MM.1S (cell line): ENCODE results near the gene ADGRV1.

Experiments
- DNase-seq: peaks from one replicate; pipeline ENCODE4 v3.0.0-alpha.2; 2015
- H2AFZ ChIP-seq: fragments of 300-600 bp; sonication (generic); 2 replicates; pipeline ENCODE4 v1.6.0; 2016; ENCODE audit warnings: antibody characterized with exemption, low read length
- H3F3A ChIP-seq: fragments of 300-600 bp; sonication (generic); 2 replicates; pipeline ENCODE4 v1.6.1; 2016; ENCODE audit warnings: mild to moderate bottlenecking, antibody characterized with exemption, low read length, moderate library complexity, mixed read lengths; ENCODE audit not compliant: insufficient read depth
- H3K27ac ChIP-seq: fragments of 300-600 bp; sonication (generic); 2 replicates; pipeline ENCODE4 v1.5.1; 2016; ENCODE audit warnings: mild to moderate bottlenecking, low read length
- H3K27me3 ChIP-seq: fragments of 300-600 bp; sonication (generic); replicated peaks from 2 replicates; pipeline ENCODE4 v1.6.0; 2016; ENCODE audit warnings: low read length; ENCODE audit not compliant: insufficient read depth
- H3K36me3 ChIP-seq: fragments of 300-600 bp; sonication (generic); replicated peaks from 2 replicates; pipeline ENCODE4 v1.6.1; 2016; ENCODE audit warnings: mild to moderate bottlenecking, low read length, mixed read lengths; ENCODE audit not compliant: insufficient read depth
- H3K4me1 ChIP-seq: fragments of 300-600 bp; sonication (generic); 2 replicates; pipeline ENCODE4 v1.6.1; 2016; ENCODE audit warnings: low read length, mixed read lengths
- H3K4me2 ChIP-seq: fragments of 300-600 bp; sonication (generic); 2 replicates; pipeline ENCODE4 v1.6.0; 2016; ENCODE audit warnings: low read depth, low read length
- H3K4me3 ChIP-seq: fragments of 300-600 bp; sonication (generic); 2 replicates; pipeline ENCODE4 v1.5.1; 2016; ENCODE audit warnings: low read length, mixed read lengths
- H3K79me2 ChIP-seq: fragments of 300-600 bp; sonication (generic); 2 replicates; pipeline ENCODE4 v1.6.1; 2016; ENCODE audit warnings: mixed run types, low read length, mixed read lengths
- H3K9ac ChIP-seq: fragments of 300-600 bp; sonication (generic); 2 replicates; pipeline ENCODE4 v1.6.1; 2016; ENCODE audit warnings: low read length, mixed read lengths
- H3K9me2 ChIP-seq: fragments of 300-600 bp; sonication (generic); replicated peaks from 2 replicates; pipeline ENCODE4 v1.6.1; 2016; ENCODE audit warnings: mild to moderate bottlenecking, low read length, mixed read lengths; ENCODE audit not compliant: insufficient read depth
- H3K9me3 ChIP-seq: fragments of 300-600 bp; sonication (generic); replicated peaks from 2 replicates; pipeline ENCODE4 v1.6.1; 2016; ENCODE audit warnings: mild to moderate bottlenecking, low read length, mixed read lengths; ENCODE audit not compliant: insufficient read depth
- H4K20me1 ChIP-seq: fragments of 300-600 bp; sonication (generic); 2 replicates; pipeline ENCODE4 v1.6.1; 2016; ENCODE audit warnings: mild to moderate bottlenecking, low read length, moderate library complexity, mixed read lengths; ENCODE audit not compliant: insufficient read depth
- CTCF ChIP-seq: fragments of 300-600 bp; sonication (generic); IDR thresholded peaks from 2 replicates; pipeline ENCODE4 v1.5.1; 2016; ENCODE audit warnings: antibody characterized with exemption, low read length, mixed read lengths
- EZH2 ChIP-seq: fragments of 300-600 bp; sonication (generic); optimal IDR thresholded peaks from 2 replicates; pipeline ENCODE3; 2017; ENCODE audit warnings: low read depth, mild to moderate bottlenecking, antibody characterized with exemption, low read length, mixed read lengths
- EZH2phosphoT487 ChIP-seq: fragments of 300-600 bp; sonication (generic); IDR thresholded peaks from 2 replicates; pipeline ENCODE4 v1.6.1; 2018; ENCODE audit warnings: antibody characterized with exemption, low read length

Gene ADGRV1

GRCh38 chr5:90803381-90803780 is 244.8 kb downstream of the ADGRV1 start:
- Histone ChIP-seq H3K4me3 (no peak overlapping the region), H3K4me2 (no peak overlapping the region), H3K9me3 (no peaks in the 10 kb centered on the region), H3K9me2 (no peaks in the 10 kb centered on the region), H3K36me3 (no peaks in the 10 kb centered on the region), H3K27ac (no peak overlapping the region), H3K79me2 (no peaks in the 10 kb centered on the region), H3F3A (no peaks in the 10 kb centered on the region), H3K4me1 (no peaks in the 10 kb centered on the region), H3K9ac (no peak overlapping the region), H4K20me1 (no peaks in the 10 kb centered on the region), H3K27me3 (no peaks in the 10 kb centered on the region), H2AFZ (no peak overlapping the region)
- TF ChIP-seq EZH2 (no peak), CTCF (no peak), EZH2phosphoT487 (no peak)
- DNase-seq = no peak

- no peaks in the 10 kb centered on the region for H3K79me2 ChIP-seq
- no peaks in the 10 kb centered on the region for H3F3A ChIP-seq
- no peak overlapping the region for H2AFZ ChIP-seq
- H3K36me3 ChIP-seq = no peaks in the 10 kb centered on the region
- no peaks in the 10 kb centered on the region for H3K27me3 ChIP-seq
- H3K9me3 ChIP-seq = no peaks in the 10 kb centered on the region
- no peak overlapping the region for H3K4me2 ChIP-seq
- H3K4me1 ChIP-seq = no peaks in the 10 kb centered on the region
- H3K27ac ChIP-seq = no peak overlapping the region
- no peak overlapping the region for H3K9ac ChIP-seq
- H4K20me1 ChIP-seq = no peaks in the 10 kb centered on the region
- H3K4me3 ChIP-seq = no peak overlapping the region
- no peaks in the 10 kb centered on the region for H3K9me2 ChIP-seq
- DNase-seq = no peak
- TF ChIP-seq EZH2phosphoT487 = no peak
- TF ChIP-seq EZH2 = no peak
- TF ChIP-seq CTCF = no peak
Measured at GRCh38 chr5:90803876-90804275, 245.3 kb downstream of the ADGRV1 start.

GRCh38 chr5:90807496-90807895 is 248.9 kb downstream of the ADGRV1 start:
- H3F3A ChIP-seq = no peaks in the 10 kb centered on the region
- H3K4me2 ChIP-seq = no peak overlapping the region
- no peaks in the 10 kb centered on the region for H3K9me2 ChIP-seq
- no peaks in the 10 kb centered on the region for H4K20me1 ChIP-seq
- no peaks in the 10 kb centered on the region for H3K36me3 ChIP-seq
- no peak overlapping the region for H3K4me3 ChIP-seq
- no peak overlapping the region for H3K27ac ChIP-seq
- no peak overlapping the region for H3K9ac ChIP-seq
- no peaks in the 10 kb centered on the region for H3K4me1 ChIP-seq
- H2AFZ ChIP-seq = no peak overlapping the region
- H3K27me3 ChIP-seq = no peaks in the 10 kb centered on the region
- TF ChIP-seq EZH2 (no peak), CTCF (no peak), EZH2phosphoT487 (no peak)
- no peaks in the 10 kb centered on the region for H3K9me3 ChIP-seq
- DNase-seq = no peak
- H3K79me2 ChIP-seq = no peaks in the 10 kb centered on the region
